Measurements from ENCODE around the gene ZNF444.
A peak's percentile ranks its signal among the peaks of the same experiment; 100 is the strongest.
"Not testable (repeated sequence)": the region's sequence is repeated elsewhere in the genome, so short reads cannot be mapped to it uniquely, and the experiment has no call there.

ZNF444 gene

DNA sequence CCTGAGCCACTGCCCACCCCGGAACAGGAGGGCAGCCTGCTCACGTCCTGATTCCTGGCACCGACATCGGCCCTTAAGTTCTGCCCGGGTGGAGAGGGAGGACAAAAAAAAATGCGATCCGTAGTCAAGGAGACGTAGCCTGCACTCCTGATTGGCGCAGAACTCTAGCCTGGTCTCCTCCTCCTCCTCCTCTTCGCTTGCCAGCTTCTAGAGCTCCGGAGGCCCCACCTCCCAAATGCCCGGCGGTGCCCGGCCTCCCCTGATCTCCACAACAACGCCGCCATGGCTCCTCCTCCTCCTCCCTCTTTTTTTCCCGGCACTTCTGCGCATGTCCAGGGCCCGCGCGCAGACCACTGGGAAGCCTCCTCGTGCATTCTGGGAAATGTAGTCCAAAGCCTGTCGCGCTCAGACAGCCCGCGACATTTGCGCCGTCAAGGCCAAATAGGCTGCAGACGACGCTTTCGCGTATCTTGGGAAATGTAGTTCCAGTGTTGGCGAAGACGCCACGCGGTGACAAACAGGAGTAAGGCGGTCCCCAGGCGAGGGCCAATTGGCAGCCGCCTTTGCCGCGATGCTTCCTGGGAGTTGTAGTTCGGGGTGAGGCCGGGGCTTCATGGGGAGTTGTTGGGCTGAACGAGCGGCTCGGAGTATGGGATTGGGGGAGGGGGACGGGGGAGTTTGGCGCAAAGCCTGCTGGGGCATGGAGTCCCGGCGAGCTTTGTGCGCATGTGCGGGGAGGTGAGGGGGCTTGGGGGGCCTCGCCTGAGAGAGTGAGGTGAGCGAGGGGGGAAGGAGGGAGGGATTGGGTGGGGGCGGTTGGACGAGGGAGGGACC lies at the start of gene ZNF444:
Gene ZNF444 (plus strand): TSS at position 705 of the 834 bp plus-strand sequence. CDS start 5,625 bp downstream, outside the sequence.
- DNase-seq, result peak; percentile 99

GRCh38 chr19:56091751-56092546 lies 49.1 kb upstream of the ZNF444 start:
- DNase-seq, result no peak

DNA sequence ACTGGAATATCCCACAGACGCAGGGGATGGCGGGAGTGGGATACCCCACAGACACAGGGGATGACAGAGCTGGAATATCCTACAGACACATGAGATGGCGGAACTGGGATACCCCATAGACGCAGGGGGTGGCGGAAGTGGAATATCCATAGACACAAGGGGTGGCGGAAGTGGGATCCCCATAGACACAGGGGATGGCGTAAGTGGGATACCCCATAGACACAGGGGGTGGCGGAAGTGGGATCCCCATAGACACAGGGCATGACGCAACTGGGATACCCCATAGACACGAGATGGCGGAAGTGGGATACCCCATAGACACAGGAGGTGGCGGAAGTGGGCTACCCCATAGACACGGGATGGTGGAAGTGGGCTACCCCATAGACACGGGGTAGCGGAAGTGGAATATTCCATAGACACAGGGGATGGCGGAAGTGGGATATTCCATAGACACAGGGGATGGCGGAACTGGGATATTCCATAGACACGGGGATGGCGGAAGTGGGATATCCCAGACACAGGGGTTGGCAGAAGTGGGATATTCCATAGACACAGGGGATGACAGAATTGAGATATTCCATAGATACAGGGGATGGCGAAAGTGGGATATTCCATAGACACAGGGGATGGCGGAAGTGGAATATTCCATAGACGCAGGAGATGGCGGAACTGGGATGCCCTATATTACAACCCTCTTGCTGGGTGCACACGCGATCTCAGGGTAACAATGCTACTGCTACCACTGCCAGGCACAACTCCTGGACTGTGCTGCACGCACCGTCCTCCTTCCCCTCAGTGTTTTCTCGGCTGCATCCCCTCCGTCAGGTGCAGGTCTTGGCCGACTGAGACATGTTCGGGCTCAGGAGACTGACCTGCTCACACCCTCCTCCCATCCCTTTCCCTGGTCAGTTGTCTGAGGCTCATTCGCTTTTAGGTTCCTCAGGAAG lies 48.1 kb upstream of the ZNF444 start:
- no peak for DNase-seq

DNA sequence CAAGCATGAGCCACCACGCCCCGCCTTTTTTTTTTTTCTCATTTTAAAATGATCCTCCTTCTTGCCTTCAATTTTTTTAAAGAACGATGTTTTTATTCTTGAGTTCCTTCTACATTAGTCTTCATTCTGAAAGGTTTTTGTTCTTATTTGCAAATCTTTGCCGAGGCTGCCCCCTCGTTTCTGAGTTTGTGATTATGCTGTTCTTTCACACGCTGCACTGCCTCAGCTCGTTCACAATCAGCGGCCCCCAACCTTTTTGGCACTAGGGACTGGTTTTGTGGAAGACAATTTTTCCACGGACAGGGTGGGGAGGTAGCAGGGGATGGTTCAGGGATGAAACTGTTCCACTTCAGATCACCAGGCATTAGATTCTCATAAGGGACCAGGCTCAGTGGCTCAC lies 46.6 kb upstream of the ZNF444 start:
- DNase-seq, result no peak

DNA sequence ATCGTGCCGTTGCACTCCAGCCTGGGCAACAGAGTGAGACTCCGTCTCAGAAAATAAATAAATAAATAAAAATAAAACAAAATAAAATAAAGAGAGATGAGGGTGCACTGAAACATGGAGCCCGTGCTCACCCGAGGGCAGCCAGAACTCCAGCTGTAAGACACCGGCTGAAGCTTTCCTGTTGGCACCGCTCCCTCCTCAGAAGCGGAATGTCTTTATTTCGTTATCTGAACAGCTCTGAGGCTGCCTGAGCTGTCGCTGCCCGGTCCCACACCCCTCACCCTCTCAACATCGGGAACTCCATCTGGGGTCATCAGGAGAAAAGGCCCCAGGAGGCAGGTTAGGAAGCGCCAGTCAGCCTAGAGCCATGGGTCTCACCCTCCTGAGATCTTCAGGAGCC lies 44.4 kb upstream of the ZNF444 start:
- no peak for DNase-seq

GRCh38 chr19:56097306-56097705 lies 43.8 kb upstream of the ZNF444 start:
- DNase-seq, result no peak

GRCh38 chr19:56097776-56098175 lies 43.3 kb upstream of the ZNF444 start:
- DNase-seq, result no peak

- not testable (repeated sequence) for DNase-seq
Observed at GRCh38 chr19:56098237-56098636, 42.9 kb upstream of the ZNF444 start.

DNA sequence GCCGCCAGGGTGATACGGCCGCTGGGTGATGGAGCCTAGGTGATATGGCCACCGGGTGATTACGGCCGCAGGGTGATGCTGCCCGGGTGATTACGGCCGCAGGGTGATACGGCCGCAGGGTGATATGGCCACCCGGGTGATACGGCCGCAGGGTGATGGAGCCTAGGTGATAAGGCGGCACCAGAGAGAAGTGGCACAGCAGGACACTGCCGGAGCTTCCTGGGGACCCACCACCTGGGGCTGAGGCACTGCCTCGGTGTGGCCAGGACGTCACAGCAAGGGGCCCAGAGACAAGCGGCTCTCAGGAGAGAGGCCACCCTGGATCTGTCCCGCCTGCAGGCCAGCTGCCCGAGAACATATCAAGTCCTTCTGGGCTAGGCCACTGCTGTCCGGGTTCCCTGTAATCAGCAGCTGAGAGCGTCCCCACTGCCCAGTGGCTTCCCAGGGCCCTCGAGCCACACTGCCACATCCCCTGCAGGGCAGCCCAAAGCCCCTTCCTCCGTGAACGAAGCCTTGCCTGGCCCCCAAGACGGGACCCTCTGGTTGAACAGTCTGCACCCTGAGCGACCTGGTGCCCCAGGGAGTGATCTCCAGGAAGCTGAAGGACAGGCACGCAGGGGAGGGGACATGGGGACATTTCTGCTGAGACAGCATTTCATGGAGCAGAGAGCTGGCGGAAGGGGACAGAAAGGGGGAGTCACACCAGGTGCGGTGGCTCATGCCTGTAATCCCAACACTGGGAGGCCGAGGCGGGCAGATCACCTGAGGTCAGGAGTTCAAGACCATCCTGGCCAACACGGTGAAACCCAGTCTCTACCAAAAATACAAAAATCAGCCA lies 42.1 kb upstream of the ZNF444 start:
- DNase-seq, result no peak

DNA sequence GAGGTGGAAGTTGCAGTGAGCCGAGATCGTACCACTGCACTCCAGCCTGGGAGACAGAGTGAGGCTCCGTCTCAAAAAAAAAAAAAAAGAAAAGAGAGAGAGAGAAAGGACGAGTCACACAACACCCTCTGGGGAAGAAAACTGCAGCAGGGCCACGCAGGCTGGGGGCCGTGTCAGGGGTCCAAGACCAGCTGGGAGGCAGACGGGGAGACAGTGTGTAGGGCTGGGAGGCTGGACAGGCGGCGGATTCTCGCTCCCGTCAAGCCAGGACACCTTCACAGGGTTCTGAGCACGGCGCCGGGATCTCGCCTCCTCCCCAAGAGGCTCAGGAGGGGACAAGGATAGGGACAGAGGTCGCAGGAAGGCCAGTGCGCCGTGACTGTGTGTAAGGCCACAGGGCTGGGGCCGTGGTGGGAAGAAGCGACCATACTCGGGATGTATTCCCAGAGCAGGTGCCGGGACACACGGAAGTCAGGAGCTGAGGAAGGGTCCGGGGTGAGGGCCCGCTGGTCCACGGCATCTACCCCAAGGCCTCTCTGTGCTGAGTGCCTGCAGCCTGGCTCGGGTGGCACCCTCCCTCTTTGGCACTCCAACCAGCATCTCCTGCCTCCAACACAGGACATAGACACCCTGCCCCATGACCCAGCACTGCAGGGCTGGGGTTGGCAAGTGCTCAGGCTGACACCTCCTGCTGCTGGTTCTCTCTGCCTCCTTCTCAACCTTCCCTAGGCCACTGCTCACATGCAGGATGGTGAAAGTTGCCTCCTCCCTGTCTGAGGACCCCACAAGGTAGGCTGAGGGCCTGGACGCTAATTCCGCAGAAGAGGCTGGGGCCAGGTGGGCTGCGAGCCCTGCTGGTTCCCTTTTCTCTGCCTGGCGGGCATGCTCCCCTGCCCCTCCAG lies 41.2 kb upstream of the ZNF444 start:
- DNase-seq, result no peak

- DNase-seq, result no peak
Observed at GRCh38 chr19:56101095-56101494, 40.0 kb upstream of the ZNF444 start.

DNA sequence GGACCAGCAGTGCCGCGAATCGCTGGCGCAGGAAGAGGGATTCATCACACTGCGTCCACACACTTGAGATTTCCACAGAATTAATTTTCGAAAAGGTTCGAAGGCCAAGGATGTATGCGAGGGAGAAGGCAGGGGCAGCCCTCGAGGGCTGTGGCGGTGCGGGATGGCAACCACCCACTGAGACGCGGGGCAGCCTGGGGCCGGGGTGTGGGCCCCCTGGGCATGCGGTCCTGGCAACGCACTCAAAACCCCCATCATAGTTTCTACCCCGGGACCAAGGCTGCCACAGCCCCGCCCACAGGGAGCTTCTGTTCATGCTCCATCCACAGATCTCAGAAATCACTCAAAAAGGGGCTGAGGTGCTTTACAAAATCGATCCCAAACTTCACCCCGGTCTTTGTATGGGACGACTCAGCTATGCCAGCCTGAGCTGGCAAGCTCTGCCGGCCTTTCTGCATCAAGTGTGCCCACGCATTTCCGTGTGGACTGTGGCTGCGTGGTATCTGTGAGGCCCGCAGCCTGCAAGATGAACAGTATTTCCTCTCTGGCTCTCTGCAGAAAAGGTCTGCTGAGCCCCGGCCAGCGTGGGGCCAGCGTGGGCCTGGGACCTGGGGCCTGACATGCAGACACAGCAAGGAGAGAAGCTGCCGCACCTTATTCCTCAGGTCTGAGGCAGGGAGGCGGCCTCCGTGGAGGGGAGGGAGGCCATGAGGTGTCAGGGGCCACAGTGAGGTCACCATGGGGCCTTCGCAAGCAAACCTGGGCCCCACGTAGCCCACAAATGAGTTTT lies 39.1 kb upstream of the ZNF444 start:
- no peak for DNase-seq

DNA sequence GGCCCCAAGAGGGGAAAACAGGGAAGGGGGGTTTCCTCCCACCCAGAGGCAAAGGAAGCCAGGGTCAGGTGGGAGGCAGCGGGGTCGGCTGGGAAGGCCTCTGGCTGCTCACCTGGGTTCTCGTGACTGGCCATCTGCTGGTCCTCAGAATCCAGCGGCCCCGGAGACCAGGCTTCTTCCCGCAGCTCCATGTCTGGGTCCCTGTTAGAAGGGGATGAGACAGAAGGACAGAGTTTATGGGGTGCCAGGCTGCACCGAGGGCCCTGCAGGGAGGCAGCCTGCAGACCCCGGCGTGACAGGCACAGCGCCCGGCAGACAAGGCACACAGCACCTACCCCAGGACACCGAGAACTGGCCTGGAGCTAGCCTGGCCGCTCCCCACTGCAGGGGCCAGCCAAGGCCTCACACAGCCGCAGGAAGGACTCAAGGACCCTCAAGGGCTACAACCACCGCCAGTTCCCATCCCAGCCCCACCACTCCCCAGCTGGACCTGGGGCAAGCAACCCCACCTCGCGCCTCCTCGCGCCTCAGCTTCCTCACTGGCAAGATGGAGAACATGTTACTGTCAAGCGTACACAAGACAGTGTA lies 38.0 kb upstream of the ZNF444 start:
- no peak for DNase-seq

DNA sequence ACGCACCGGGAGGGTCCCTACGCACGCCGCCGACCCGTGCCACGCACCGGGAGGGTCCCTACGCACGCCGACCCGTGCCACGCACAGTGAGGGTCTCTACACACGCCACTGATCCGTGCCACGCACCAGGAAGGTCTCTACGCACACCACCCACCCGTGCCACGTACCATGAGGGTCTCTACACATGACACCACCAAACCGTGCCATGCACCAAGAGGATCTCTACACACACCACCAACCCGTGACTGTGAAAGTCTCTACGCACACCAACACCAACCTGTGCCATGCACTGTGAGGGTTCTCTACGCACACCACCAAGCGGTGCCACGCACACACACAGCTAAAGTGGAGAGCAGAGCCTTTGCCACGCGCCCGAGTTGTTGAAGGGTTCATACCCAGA lies 36.7 kb upstream of the ZNF444 start:
- DNase-seq, result no peak

GRCh38 chr19:56105090-56105701 lies 35.9 kb upstream of the ZNF444 start:
- peak; percentile 44 for DNase-seq

DNA sequence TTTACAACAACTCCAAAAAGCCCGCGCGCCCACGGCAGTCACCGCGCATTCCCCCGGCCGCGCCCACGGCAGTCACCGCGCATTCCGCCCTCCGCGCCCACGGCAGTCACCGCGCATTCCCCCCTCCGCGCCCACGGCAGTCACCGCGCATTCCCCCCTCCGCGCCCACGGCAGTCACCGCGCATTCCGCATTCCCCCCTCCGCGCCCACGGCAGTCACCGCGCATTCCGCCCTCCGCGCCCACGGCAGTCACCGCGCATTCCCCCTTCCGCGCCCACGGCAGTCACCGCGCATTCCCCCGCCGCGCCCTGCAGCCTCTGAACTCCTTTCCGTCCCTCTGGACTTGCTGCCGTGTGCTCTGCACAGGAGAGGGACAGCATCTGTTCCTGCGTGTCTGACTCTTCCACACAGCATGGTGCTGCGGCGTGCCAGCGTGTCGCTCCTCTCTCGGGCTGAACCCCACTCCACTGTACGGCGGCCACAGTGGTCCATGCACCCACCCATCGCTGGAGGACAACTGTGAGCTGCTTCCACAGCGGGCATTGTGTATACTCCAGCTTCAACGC lies 35.2 kb upstream of the ZNF444 start:
- DNase-seq, result not testable (repeated sequence)

GRCh38 chr19:56106397-56106849 lies 34.7 kb upstream of the ZNF444 start:
- DNase-seq, result no peak

DNA sequence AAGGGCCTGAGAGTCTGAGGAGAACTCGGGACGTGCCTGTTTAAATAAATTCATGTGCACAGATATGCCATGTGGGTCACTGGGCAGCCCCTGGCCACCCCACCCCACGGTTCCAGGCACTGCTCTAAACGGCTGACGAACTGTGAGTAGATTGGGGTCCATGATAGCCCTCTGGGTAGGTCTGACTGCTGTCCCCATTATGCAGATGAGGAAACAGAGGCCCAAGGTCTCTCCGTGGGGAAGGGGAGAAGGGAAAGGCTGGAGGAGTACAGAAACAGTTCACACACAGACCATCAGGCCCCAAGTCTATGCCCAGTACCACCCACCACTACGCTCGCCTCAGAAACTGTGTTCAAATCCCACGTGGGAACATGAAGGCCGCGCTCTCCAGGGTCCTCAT lies 34.1 kb upstream of the ZNF444 start:
- no peak for DNase-seq
